OCI-LY1 (cell line): Measurements from ENCODE around the gene HECA.

Experiments used
- H2AFZ ChIP-seq: fragments of 200-600 bp; sonication (generic), shearing (Covaris generic); 2 replicates; pipeline ENCODE4 v1.6.0; 2014; ENCODE audit warnings: antibody characterized with exemption, mild to moderate bottlenecking, low read length
- H3F3A ChIP-seq: fragments of 200-600 bp; sonication (generic), shearing (Covaris generic); 2 replicates; pipeline ENCODE4 v1.6.0; 2014; ENCODE audit warnings: mild to moderate bottlenecking, antibody characterized with exemption, low read length, moderate library complexity; ENCODE audit not compliant: insufficient read depth
- H3K27ac ChIP-seq: fragments of 200-600 bp; sonication (generic); 2 replicates; pipeline ENCODE4 v1.5.1; 2014; ENCODE audit warnings: low read length, mixed run types, mild to moderate bottlenecking, low read depth; ENCODE audit not compliant: poor library complexity, severe bottlenecking
- H3K27me3 ChIP-seq: fragments of 200-600 bp; sonication (generic); 2 replicates; pipeline ENCODE4 v1.6.0; 2014; ENCODE audit warnings: antibody characterized with exemption, mild to moderate bottlenecking, low read length, moderate library complexity; ENCODE audit not compliant: insufficient read depth
- H3K36me3 ChIP-seq: fragments of 200-600 bp; sonication (generic); 2 replicates; pipeline ENCODE4 v1.6.1; 2014; ENCODE audit warnings: mild to moderate bottlenecking, antibody characterized with exemption, low read length, moderate library complexity, mixed read lengths; ENCODE audit not compliant: insufficient read depth
- H3K4me1 ChIP-seq: fragments of 200-600 bp; sonication (generic); 2 replicates; pipeline ENCODE4 v1.5.1; 2014; ENCODE audit warnings: mild to moderate bottlenecking, low read length, moderate library complexity; ENCODE audit not compliant: insufficient read depth, severe bottlenecking
- H3K4me2 ChIP-seq: fragments of 200-600 bp; sonication (generic), shearing (Covaris generic); 2 replicates; pipeline ENCODE4 v1.6.1; 2014; ENCODE audit warnings: low read length
- H3K4me3 ChIP-seq: fragments of 200-600 bp; sonication (generic); 2 replicates; pipeline ENCODE4 v1.5.1; 2014; ENCODE audit warnings: low read length, low read depth, mild to moderate bottlenecking, mixed read lengths; ENCODE audit not compliant: poor library complexity, severe bottlenecking
- H3K79me2 ChIP-seq: fragments of 200-600 bp; shearing (Covaris generic); 2 replicates; pipeline ENCODE4 v1.6.1; 2016; ENCODE audit warnings: mixed run types, low read length, mixed read lengths; ENCODE audit not compliant: insufficient read depth
- H3K9ac ChIP-seq: fragments of 200-600 bp; sonication (generic), shearing (Covaris generic); 2 replicates; pipeline ENCODE4 v1.6.1; 2014; ENCODE audit warnings: mild to moderate bottlenecking, low read length, mixed read lengths
- H3K9me2 ChIP-seq: fragments of 200-600 bp; sonication (generic), shearing (Covaris generic); 2 replicates; pipeline ENCODE4 v1.6.1; 2014; ENCODE audit warnings: low read depth, mild to moderate bottlenecking, low read length, mixed read lengths
- H3K9me3 ChIP-seq: fragments of 200-600 bp; shearing (Covaris generic); 2 replicates; pipeline ENCODE4 v1.6.1; 2014; ENCODE audit warnings: low read length, mixed read lengths
- H4K20me1 ChIP-seq: fragments of 200-600 bp; sonication (generic), shearing (Covaris generic); 2 replicates; pipeline ENCODE4 v1.6.0; 2016; ENCODE audit warnings: mild to moderate bottlenecking, low read length; ENCODE audit not compliant: insufficient read depth
- EZH2 ChIP-seq: fragments of 200-600 bp; sonication (generic), shearing (Covaris generic); IDR thresholded peaks from 2 replicates; pipeline ENCODE4 v1.8.0; 2017; ENCODE audit warnings: borderline replicate concordance, mixed run types, mild to moderate bottlenecking, antibody characterized with exemption, low read length, moderate library complexity, mixed read lengths
- TF ChIP-seq, protein P1 (sequence below): fragments of 200-600 bp; sonication (generic), shearing (Covaris generic); IDR thresholded peaks from 2 replicates; pipeline ENCODE4 v1.5.1; 2017; ENCODE audit warnings: mild to moderate bottlenecking, antibody characterized with exemption, low read length, moderate library complexity, mixed read lengths

Gene HECA

DNA sequence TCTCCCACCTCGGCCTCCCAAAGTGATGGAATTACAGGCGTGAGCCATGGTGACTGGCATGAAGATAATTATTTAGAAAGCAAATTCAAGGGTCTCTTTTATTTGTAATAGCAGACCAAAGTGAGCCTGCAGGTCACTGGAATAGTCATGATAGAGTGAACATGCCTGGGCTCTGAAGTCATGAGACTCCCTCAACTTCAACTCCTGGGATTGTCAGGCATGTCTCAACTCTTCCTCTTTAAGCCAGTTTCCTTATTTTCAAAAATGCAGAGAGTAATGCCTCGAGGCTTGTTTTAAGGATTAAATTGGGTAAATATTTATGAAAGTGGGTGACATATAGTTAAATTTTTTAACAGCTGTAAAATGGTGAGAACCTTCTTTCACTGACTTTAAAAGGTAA, 22.7 kb upstream of the HECA start:
- Histone ChIP-seq H3K36me3 (no peaks in the 10 kb centered on the region), H3K27me3 (no peaks in the 10 kb centered on the region), H3F3A (no peaks in the 10 kb centered on the region), H4K20me1 (no peaks in the 10 kb centered on the region), H3K4me2 (no peak overlapping the region), H3K9me3 (no peaks in the 10 kb centered on the region), H3K9ac (no peak overlapping the region), H2AFZ (no peak overlapping the region), H3K4me1 (peaks cover 23% of the 10 kb centered on the region), H3K9me2 (no peaks in the 10 kb centered on the region), H3K27ac (no peak overlapping the region), H3K79me2 (no peaks in the 10 kb centered on the region), H3K4me3 (no peak overlapping the region)
- no peak for TF ChIP-seq EZH2
- TF ChIP-seq, protein P1, sequence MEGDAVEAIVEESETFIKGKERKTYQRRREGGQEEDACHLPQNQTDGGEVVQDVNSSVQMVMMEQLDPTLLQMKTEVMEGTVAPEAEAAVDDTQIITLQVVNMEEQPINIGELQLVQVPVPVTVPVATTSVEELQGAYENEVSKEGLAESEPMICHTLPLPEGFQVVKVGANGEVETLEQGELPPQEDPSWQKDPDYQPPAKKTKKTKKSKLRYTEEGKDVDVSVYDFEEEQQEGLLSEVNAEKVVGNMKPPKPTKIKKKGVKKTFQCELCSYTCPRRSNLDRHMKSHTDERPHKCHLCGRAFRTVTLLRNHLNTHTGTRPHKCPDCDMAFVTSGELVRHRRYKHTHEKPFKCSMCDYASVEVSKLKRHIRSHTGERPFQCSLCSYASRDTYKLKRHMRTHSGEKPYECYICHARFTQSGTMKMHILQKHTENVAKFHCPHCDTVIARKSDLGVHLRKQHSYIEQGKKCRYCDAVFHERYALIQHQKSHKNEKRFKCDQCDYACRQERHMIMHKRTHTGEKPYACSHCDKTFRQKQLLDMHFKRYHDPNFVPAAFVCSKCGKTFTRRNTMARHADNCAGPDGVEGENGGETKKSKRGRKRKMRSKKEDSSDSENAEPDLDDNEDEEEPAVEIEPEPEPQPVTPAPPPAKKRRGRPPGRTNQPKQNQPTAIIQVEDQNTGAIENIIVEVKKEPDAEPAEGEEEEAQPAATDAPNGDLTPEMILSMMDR, result no peak

DNA sequence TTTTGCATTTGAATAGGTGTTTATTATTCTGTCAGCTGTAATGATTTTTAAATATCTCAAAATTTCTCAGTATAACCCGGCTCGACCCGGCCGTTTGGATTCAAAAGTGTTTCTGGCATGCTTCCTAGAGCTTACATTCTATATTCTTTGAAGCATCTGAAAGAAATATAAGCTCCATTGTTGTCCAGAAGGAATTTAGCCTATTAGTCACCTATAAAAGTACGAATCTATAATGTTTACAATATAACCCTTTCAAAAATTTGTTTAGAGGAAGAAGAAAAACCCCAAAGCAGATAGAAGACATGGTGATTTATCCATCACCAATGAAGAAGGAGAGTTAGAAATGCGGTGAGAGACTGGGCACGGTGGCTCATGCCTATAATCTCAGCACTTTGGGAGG, 22.3 kb upstream of the HECA start:
- no peak overlapping the region for H3K9ac ChIP-seq
- no peaks in the 10 kb centered on the region for H3K79me2 ChIP-seq
- H3K4me2 ChIP-seq, result no peak overlapping the region
- no peaks in the 10 kb centered on the region for H3K27me3 ChIP-seq
- H3K9me2 ChIP-seq, result no peaks in the 10 kb centered on the region
- H3K36me3 ChIP-seq, result no peaks in the 10 kb centered on the region
- H2AFZ ChIP-seq, result no peak overlapping the region
- peaks cover 23% of the 10 kb centered on the region for H3K4me1 ChIP-seq
- H3K27ac ChIP-seq, result no peak overlapping the region
- H3K9me3 ChIP-seq, result no peaks in the 10 kb centered on the region
- no peak overlapping the region for H3K4me3 ChIP-seq
- H3F3A ChIP-seq, result no peaks in the 10 kb centered on the region
- TF ChIP-seq, protein P1, result no peak
- TF ChIP-seq EZH2, result no peak
- H4K20me1 ChIP-seq, result no peaks in the 10 kb centered on the region

DNA sequence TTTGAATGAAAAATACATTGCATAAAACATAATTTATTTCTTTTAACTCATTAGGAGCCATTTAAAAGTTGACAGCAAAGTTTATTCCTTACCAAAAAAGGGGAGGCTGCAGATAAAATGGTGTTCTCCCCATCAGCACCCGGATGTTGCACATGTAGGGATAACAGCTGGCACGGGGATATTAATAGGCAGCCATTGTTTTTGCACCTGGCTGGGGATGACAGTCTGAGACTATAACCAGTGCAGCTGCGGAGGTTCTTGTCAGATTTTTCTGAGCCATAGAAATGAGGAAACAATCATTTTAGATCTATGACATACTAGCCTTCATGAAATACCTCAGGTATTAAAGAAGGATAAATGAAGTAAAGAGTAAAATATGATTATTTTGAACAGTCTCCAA, 20.1 kb upstream of the HECA start:
- no peaks in the 10 kb centered on the region for H3K36me3 ChIP-seq
- no peak overlapping the region for H3K9ac ChIP-seq
- H3K79me2 ChIP-seq, result no peaks in the 10 kb centered on the region
- no peak overlapping the region for H3K27ac ChIP-seq
- H3K4me3 ChIP-seq, result no peak overlapping the region
- TF ChIP-seq, protein P1, result no peak
- no peak for TF ChIP-seq EZH2
- H3F3A ChIP-seq, result no peaks in the 10 kb centered on the region
- peaks cover 4% of the 10 kb centered on the region; the same call in 1 of the 2 replicates for H3K9me3 ChIP-seq
- no peaks in the 10 kb centered on the region for H3K27me3 ChIP-seq
- H3K9me2 ChIP-seq, result no peaks in the 10 kb centered on the region
- H3K4me2 ChIP-seq, result no peak overlapping the region
- no peaks in the 10 kb centered on the region for H4K20me1 ChIP-seq
- H3K4me1 ChIP-seq, result peaks cover 23% of the 10 kb centered on the region
- no peak overlapping the region for H2AFZ ChIP-seq
